T-helper 17 cell (primary cell): ENCODE measurements around the gene MEI1. TPM values are rescaled to one million over a fixed set of nuclear protein-coding genes. Genes with fewer than 3 reads are reported as not detected.
A peak's percentile ranks its signal among the peaks of the same experiment; 100 is the strongest.

Source experiments
- ATAC-seq: fragments of 150-1000 bp; cut with Tn5 transposase; 2 replicates; pipeline ENCODE4 v1.10.0; 2021; ENCODE audit warnings: mild to moderate bottlenecking, moderate library complexity
- DNase-seq, 3 donors: peaks; one replicate each; pipeline versions ENCODE4 v3.0.0 to v3.0.0-alpha.2; 2020 to 2021
- H3K9me3 ChIP-seq: one replicate; pipeline ENCODE4 v1.7.0; 2013; ENCODE audit warnings: low read length, mild to moderate bottlenecking; ENCODE audit not compliant: control insufficient read depth, poor library complexity, severe bottlenecking
- H3K27ac Mint-ChIP-seq: one replicate; pipeline ENCODE4 v1.8.0; 2022; ENCODE audit warnings: mild to moderate bottlenecking, moderate library complexity, mixed read lengths
- H3K27me3 Mint-ChIP-seq: one replicate; pipeline ENCODE4 v1.8.0; 2022; ENCODE audit warnings: mixed read lengths
- H3K36me3 Mint-ChIP-seq: one replicate; pipeline ENCODE4 v1.8.0; 2022; ENCODE audit warnings: low read depth, mixed read lengths
- H3K4me1 Mint-ChIP-seq: one replicate; pipeline ENCODE4 v1.8.0; 2022; ENCODE audit warnings: mild to moderate bottlenecking, mixed read lengths
- H3K4me3 Mint-ChIP-seq: one replicate; pipeline ENCODE4 v1.8.0; 2022; ENCODE audit warnings: mild to moderate bottlenecking, moderate library complexity, mixed read lengths
- total RNA-seq, 4 donors: library from RNA in 2 of 4; stranded (reverse) in 2 of 4; gene quantifications; one replicate each; pipeline ENCODE4 v1.2.3 and lab custom pipeline; 2022 to 2026

Gene MEI1
- total RNA-seq, 2 donors from 2014 or later: 53.8 to 60.9 TPM

- H3K27ac Mint-ChIP-seq: peak overlapping the region; percentile 56
Observed at GRCh38 chr22:41813726-41814410, 114.6 kb downstream of the MEI1 start.

GRCh38 chr22:41815716-41816115 lies 116.4 kb downstream of the MEI1 start:
- no peak overlapping the region for H3K4me3 Mint-ChIP-seq
- ATAC-seq: no peak
- peak overlapping the region; percentile 24 for H3K27ac Mint-ChIP-seq
- no peaks in the 10 kb centered on the region for H3K9me3 ChIP-seq
- no peaks in the 10 kb centered on the region for H3K27me3 Mint-ChIP-seq
- H3K36me3 Mint-ChIP-seq: peaks cover under 1% of the 10 kb centered on the region
- DNase-seq: no peak
- no peaks in the 10 kb centered on the region for H3K4me1 Mint-ChIP-seq

More at GRCh38 chr22:41813726-41814410, 114.6 kb downstream of the MEI1 start:
- no peak overlapping the region for H3K4me3 Mint-ChIP-seq
- ATAC-seq (no peak), DNase-seq (no peak)
- peaks cover 3% of the 10 kb centered on the region for H3K4me1 Mint-ChIP-seq
- H3K27me3 Mint-ChIP-seq: no peaks in the 10 kb centered on the region
- H3K9me3 ChIP-seq: no peaks in the 10 kb centered on the region
- H3K36me3 Mint-ChIP-seq: peaks cover 5% of the 10 kb centered on the region

- no peak for DNase-seq
- Mint-ChIP-seq H3K4me3 (no peak overlapping the region), H3K27ac (peak overlapping the region; percentile 24), H3K36me3 (peaks cover 3% of the 10 kb centered on the region), H3K4me1 (peaks cover 2% of the 10 kb centered on the region), H3K27me3 (no peaks in the 10 kb centered on the region)
- no peak for ATAC-seq
- H3K9me3 ChIP-seq: no peaks in the 10 kb centered on the region
Observed at GRCh38 chr22:41816241-41816640, 116.9 kb downstream of the MEI1 start.

GRCh38 chr22:41816871-41817270 lies 117.6 kb downstream of the MEI1 start:
- H3K4me1 Mint-ChIP-seq: peaks cover 7% of the 10 kb centered on the region
- H3K27me3 Mint-ChIP-seq: no peaks in the 10 kb centered on the region
- no peaks in the 10 kb centered on the region for H3K9me3 ChIP-seq
- DNase-seq (no peak), ATAC-seq (no peak)
- no peak overlapping the region for H3K4me3 Mint-ChIP-seq
- no peak overlapping the region for H3K27ac Mint-ChIP-seq
- peaks cover 5% of the 10 kb centered on the region for H3K36me3 Mint-ChIP-seq

GRCh38 chr22:41818011-41818410 lies 118.7 kb downstream of the MEI1 start:
- DNase-seq (no peak), ATAC-seq (no peak)
- peaks cover 6% of the 10 kb centered on the region for H3K36me3 Mint-ChIP-seq
- H3K9me3 ChIP-seq: no peaks in the 10 kb centered on the region
- H3K4me3 Mint-ChIP-seq: no peak overlapping the region
- H3K27me3 Mint-ChIP-seq: no peaks in the 10 kb centered on the region
- H3K4me1 Mint-ChIP-seq: peaks cover 18% of the 10 kb centered on the region
- H3K27ac Mint-ChIP-seq: no peak overlapping the region

- Mint-ChIP-seq H3K4me3 (no peak overlapping the region), H3K4me1 (peaks cover 18% of the 10 kb centered on the region), H3K27ac (no peak overlapping the region), H3K27me3 (no peaks in the 10 kb centered on the region), H3K36me3 (peaks cover 6% of the 10 kb centered on the region)
- ATAC-seq: no peak
- H3K9me3 ChIP-seq: no peaks in the 10 kb centered on the region
- no peak for DNase-seq
Observed at GRCh38 chr22:41818596-41818995, 119.3 kb downstream of the MEI1 start.

GRCh38 chr22:41819257-41819656 lies 120.0 kb downstream of the MEI1 start:
- H3K27ac Mint-ChIP-seq: no peak overlapping the region
- H3K4me3 Mint-ChIP-seq: no peak overlapping the region
- no peaks in the 10 kb centered on the region for H3K27me3 Mint-ChIP-seq
- DNase-seq (no peak), ATAC-seq (no peak)
- peaks cover 18% of the 10 kb centered on the region for H3K4me1 Mint-ChIP-seq
- H3K9me3 ChIP-seq: no peaks in the 10 kb centered on the region
- H3K36me3 Mint-ChIP-seq: peaks cover 9% of the 10 kb centered on the region

- peaks cover 9% of the 10 kb centered on the region for H3K36me3 Mint-ChIP-seq
- ATAC-seq (no peak), DNase-seq (no peak)
- H3K27ac Mint-ChIP-seq: no peak overlapping the region
- H3K4me3 Mint-ChIP-seq: no peak overlapping the region
- H3K4me1 Mint-ChIP-seq: peaks cover 19% of the 10 kb centered on the region
- no peaks in the 10 kb centered on the region for H3K9me3 ChIP-seq
- no peaks in the 10 kb centered on the region for H3K27me3 Mint-ChIP-seq
Observed at GRCh38 chr22:41820447-41820846, 121.1 kb downstream of the MEI1 start.

- peak overlapping the region; percentile 89 for H3K27ac Mint-ChIP-seq
- H3K4me3 Mint-ChIP-seq: no peak overlapping the region
- no peaks in the 10 kb centered on the region for H3K9me3 ChIP-seq
- peaks cover 21% of the 10 kb centered on the region for H3K4me1 Mint-ChIP-seq
- peaks cover 9% of the 10 kb centered on the region for H3K36me3 Mint-ChIP-seq
- ATAC-seq (no peak), DNase-seq (no peak)
- no peaks in the 10 kb centered on the region for H3K27me3 Mint-ChIP-seq
Observed at GRCh38 chr22:41821471-41822316, 122.4 kb downstream of the MEI1 start.

- Mint-ChIP-seq H3K4me3 (no peak overlapping the region), H3K4me1 (peaks cover 21% of the 10 kb centered on the region), H3K27me3 (no peaks in the 10 kb centered on the region), H3K27ac (peak overlapping the region; percentile 89), H3K36me3 (peaks cover 9% of the 10 kb centered on the region)
- no peaks in the 10 kb centered on the region for H3K9me3 ChIP-seq
- peak; percentile 89 for ATAC-seq
- DNase-seq: no peak
Observed at GRCh38 chr22:41822317-41823057, 123.2 kb downstream of the MEI1 start.

GRCh38 chr22:41823797-41824196 lies 124.5 kb downstream of the MEI1 start:
- no peak for ATAC-seq
- Mint-ChIP-seq H3K27ac (peak overlapping the region; percentile 89), H3K36me3 (peaks cover 9% of the 10 kb centered on the region), H3K27me3 (no peaks in the 10 kb centered on the region), H3K4me3 (no peak overlapping the region), H3K4me1 (peaks cover 27% of the 10 kb centered on the region)
- no peak for DNase-seq
- no peaks in the 10 kb centered on the region for H3K9me3 ChIP-seq

- no peaks in the 10 kb centered on the region for H3K9me3 ChIP-seq
- H3K27me3 Mint-ChIP-seq: no peaks in the 10 kb centered on the region
- H3K4me3 Mint-ChIP-seq: no peak overlapping the region
- H3K27ac Mint-ChIP-seq: peak overlapping the region; percentile 80
- ATAC-seq: no peak
- H3K4me1 Mint-ChIP-seq: peaks cover 32% of the 10 kb centered on the region
- DNase-seq: no peak
- H3K36me3 Mint-ChIP-seq: peaks cover 9% of the 10 kb centered on the region
Observed at GRCh38 chr22:41825376-41825775, 126.1 kb downstream of the MEI1 start.

GRCh38 chr22:41826021-41826420 lies 126.7 kb downstream of the MEI1 start:
- H3K9me3 ChIP-seq: no peaks in the 10 kb centered on the region
- Mint-ChIP-seq H3K27me3 (no peaks in the 10 kb centered on the region), H3K27ac (peak overlapping the region; percentile 80), H3K4me1 (peaks cover 31% of the 10 kb centered on the region), H3K36me3 (peaks cover 6% of the 10 kb centered on the region), H3K4me3 (no peak overlapping the region)
- ATAC-seq (no peak), DNase-seq (no peak)
